ENCODE measurements around the gene TMEM151B.

TMEM151B gene

DNA sequence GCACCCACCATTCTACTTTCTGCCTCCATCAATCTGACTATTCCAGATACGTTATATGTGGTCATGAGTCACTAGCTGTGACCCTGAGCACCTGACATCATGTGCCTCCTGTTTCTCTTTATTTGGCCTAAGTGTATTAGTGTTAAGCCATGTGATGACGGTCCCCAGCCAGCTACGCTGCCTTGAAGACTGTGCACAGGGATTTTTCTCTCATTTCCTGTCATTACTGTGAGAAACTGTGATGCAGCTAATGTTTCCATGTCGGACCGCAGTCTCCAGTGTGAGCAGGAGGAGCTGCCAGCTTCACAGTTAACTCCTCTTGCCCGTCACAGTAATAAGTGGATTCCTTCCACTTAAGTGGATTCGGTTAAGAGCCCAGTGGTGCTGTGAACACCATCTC, 62.3 kb downstream of the TMEM151B start:
- in situ Hi-C loops (cut with MboI; ENCODE audit: low sequenced_read_pairs, unreplicated experiment) = no loop called here
- DNase-seq (ENCODE audit: low spot score) = no peak
- TF ChIP-seq, protein P1, sequence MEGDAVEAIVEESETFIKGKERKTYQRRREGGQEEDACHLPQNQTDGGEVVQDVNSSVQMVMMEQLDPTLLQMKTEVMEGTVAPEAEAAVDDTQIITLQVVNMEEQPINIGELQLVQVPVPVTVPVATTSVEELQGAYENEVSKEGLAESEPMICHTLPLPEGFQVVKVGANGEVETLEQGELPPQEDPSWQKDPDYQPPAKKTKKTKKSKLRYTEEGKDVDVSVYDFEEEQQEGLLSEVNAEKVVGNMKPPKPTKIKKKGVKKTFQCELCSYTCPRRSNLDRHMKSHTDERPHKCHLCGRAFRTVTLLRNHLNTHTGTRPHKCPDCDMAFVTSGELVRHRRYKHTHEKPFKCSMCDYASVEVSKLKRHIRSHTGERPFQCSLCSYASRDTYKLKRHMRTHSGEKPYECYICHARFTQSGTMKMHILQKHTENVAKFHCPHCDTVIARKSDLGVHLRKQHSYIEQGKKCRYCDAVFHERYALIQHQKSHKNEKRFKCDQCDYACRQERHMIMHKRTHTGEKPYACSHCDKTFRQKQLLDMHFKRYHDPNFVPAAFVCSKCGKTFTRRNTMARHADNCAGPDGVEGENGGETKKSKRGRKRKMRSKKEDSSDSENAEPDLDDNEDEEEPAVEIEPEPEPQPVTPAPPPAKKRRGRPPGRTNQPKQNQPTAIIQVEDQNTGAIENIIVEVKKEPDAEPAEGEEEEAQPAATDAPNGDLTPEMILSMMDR (IDR thresholded peaks at IDR 0.05; ENCODE audit: borderline replicate concordance, control extremely low read depth, extremely low read depth, insufficient read depth, missing control alignments) = no peak

DNA sequence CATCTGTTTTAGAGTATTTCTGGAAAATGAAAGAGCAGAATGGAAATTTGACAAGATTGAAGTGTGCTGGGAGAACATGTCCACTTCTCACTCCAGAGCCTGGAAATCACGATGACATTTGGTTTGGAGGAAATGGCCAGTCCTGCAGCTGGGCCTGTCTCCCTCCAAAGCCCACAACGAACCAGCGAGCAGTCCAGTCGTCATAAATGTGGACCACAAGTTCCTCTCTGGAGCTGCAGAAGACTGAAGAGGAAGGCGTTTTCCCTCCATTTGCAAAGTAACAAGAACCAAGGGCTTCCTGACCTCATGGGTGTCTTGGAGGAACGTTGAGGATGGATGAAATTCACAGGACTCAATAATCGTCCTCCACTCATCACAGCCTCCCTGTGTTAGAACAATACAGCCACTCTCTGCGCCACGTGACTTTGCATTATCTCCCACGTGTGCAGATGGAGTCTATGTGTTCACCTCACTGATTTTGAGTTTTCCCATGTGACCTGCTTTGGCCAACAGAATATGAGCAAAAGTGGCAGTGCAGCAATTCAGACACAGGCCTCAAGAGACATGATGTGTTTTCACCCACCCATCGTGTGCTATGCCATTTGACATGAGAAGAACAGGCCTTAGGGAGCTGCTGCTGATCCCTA, 63.1 kb downstream of the TMEM151B start:
- no peak for DNase-seq (ENCODE audit: low spot score)
- TF ChIP-seq, protein P1 (IDR thresholded peaks at IDR 0.05; ENCODE audit: borderline replicate concordance, control extremely low read depth, extremely low read depth, insufficient read depth, missing control alignments) = no peak
- in situ Hi-C loops (cut with MboI; ENCODE audit: low sequenced_read_pairs, unreplicated experiment) = no loop called here

DNA sequence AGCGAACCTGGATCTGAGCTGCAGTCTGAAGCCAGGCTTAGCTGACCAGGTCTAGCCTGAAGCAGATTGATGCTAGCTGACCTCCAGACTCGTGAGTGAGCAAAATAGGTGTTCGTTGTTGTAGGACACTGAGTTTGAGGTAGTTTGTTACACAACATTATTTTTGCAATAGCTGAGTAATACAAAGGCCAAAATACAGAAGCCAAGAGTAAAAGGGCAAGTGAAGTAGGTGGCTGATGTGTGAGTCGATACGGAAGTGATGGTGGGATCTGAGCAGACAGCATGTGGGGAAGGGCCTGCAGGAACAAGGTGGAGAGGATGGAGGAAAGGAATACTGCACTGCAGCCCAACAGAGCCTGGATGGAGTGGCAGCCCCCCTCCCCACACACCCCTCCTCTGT, 63.7 kb downstream of the TMEM151B start:
- in situ Hi-C loops (cut with MboI; ENCODE audit: low sequenced_read_pairs, unreplicated experiment) = no loop called here
- no peak for DNase-seq (ENCODE audit: low spot score)
- TF ChIP-seq, protein P1 (IDR thresholded peaks at IDR 0.05; ENCODE audit: borderline replicate concordance, control extremely low read depth, extremely low read depth, insufficient read depth, missing control alignments) = no peak

DNA sequence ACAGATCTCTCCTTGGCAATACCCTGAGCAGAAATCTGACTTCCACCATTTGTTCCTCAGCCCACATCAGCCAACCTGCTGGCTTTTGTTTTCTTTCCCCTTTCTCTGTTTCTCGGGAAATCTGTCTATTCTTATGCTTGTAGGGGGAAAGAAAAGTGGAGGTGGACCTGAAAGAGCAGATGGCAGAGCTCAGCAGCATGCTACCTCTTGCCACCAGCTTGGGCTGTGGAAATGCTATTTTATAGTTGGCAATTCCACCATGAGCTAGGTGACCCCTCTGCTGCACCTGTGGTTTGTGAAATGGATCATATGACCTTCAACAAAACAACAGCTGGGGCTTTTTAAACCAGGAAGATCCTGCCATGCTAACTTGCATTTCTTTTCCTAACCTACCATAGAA, 65.4 kb downstream of the TMEM151B start:
- TF ChIP-seq, protein P1 (IDR thresholded peaks at IDR 0.05; ENCODE audit: borderline replicate concordance, control extremely low read depth, extremely low read depth, insufficient read depth, missing control alignments) = no peak
- no peak for DNase-seq (ENCODE audit: low spot score)
- in situ Hi-C loops (cut with MboI; ENCODE audit: low sequenced_read_pairs, unreplicated experiment) = no loop called here

DNA sequence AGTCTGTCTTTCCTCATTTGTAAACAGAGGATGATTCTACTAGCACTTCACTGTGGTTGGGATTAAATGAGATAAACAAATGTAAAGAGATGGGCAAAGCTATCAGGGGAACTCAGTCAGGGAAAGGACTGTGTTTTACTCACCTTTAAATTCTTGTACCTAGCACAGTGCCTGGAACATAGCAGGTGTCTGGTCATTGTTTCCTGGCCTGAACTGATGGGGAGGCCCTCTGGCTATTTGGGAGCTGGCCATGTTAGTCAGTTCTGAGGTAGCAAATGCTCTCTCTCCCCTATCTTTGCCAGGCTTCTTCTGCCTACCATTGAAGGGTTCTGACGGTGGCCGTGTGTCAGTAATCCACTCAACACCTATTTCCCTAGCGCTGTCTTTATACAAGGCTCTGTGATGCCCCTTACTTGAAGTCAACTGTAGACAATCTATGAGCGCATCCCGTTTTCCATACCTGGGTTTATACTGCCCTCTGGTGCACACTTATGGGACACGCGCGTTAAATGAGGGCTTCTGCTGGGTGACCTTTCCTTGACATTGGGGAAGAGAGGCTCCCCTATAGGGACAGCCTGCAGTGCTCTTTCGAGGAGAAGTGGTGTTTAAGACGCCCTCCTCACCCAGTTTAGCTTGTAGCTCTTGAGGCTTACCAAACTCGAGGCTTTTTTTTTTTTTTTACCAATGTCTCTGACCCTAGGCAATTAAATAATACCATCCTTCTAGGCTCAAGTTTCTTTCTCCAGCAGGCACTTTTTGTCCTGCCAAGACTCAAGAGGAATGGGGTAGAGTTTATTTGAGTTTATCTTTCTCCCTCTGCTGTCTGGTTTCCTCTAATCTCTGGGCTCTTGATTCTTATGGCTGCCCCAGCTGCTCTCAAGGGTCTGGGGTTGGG, 68.2 kb downstream of the TMEM151B start:
- in situ Hi-C loops (cut with MboI; ENCODE audit: low sequenced_read_pairs, unreplicated experiment) = no loop called here
- DNase-seq (ENCODE audit: low spot score) = peak; percentile 74
- TF ChIP-seq, protein P1 (IDR thresholded peaks at IDR 0.05; ENCODE audit: borderline replicate concordance, control extremely low read depth, extremely low read depth, insufficient read depth, missing control alignments) = peak; percentile 74

DNA sequence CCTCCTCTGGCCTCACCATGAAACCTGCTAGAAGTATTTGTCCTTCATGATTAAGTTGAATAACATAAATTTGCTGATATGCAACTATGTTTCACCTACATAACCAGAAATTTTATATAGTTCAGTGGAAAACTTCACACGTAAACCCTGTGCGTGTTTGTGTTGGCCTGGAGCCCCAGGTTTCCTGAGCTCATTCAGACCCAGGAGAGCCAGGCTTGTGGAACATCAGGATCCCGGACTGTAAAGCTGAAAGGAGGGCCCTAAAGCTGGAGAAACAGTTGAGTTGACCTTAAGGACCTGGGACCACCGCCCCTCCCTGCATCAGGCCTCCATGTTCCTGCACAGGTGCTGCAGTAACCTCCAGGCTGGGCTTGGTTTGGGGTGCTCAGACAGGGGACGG, 69.1 kb downstream of the TMEM151B start:
- TF ChIP-seq, protein P1 (IDR thresholded peaks at IDR 0.05; ENCODE audit: borderline replicate concordance, control extremely low read depth, extremely low read depth, insufficient read depth, missing control alignments) = no peak
- in situ Hi-C loops (cut with MboI; ENCODE audit: low sequenced_read_pairs, unreplicated experiment) = no loop called here

More for the DNA sequence above, 69.1 kb downstream of the TMEM151B start:
- DNase-seq (ENCODE audit: low spot score) = no peak

All from GM13976 (cell line).